HG03342 (cell line): ENCODE data around the gene IFT122.
"Not testable (repeated sequence)": the region's sequence is repeated elsewhere in the genome, so short reads cannot be mapped to it uniquely, and the experiment has no call there.

Source experiments
- ATAC-seq: cut with Tn5 transposase; IDR thresholded peaks from one replicate; pipeline ENCODE4 v1.9.1; 2021; ENCODE audit warnings: mild to moderate bottlenecking, moderate library complexity; ENCODE audit not compliant: unreplicated experiment

IFT122 gene

DNA sequence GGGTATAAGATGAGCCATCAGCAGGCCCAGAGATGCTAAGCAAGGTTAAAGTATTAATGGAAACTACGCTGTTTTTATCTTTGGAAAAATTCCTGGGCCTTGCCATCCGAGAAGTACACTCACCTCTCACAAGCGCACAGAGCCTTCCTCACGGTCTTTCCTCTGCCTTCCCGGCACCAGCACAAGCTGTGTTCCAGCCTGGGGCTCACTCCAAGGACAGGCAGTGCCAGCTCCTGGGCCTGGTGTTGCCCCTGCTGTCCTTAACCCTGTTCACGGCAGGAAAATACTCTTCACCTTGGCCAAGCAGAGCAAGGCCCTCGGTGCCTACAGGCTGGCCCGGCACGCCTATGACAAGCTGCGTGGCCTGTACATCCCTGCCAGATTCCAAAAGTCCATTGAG is 74.1 kb downstream of the IFT122 start:
- ATAC-seq = no peak

DNA sequence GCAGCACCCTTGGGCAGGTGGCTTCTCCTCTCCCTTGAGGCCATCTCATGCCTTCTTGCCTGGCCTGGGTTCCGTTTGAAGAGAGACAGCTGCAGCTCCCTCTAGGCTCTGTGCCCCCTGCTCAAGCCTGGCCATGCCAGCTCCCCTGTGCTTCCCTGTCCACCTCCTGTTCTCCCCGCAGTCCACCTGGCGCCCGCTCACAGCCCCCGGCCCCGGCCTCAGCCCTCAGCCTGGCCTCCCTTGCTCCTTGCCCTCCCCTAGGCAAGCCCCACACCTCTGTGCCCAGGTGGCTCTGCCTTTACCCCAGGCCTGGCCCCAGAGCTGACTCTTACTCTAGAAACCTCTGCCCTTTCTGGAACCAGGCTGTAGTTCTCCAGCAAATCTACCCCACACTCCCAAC is 74.5 kb downstream of the IFT122 start:
- ATAC-seq = no peak

DNA sequence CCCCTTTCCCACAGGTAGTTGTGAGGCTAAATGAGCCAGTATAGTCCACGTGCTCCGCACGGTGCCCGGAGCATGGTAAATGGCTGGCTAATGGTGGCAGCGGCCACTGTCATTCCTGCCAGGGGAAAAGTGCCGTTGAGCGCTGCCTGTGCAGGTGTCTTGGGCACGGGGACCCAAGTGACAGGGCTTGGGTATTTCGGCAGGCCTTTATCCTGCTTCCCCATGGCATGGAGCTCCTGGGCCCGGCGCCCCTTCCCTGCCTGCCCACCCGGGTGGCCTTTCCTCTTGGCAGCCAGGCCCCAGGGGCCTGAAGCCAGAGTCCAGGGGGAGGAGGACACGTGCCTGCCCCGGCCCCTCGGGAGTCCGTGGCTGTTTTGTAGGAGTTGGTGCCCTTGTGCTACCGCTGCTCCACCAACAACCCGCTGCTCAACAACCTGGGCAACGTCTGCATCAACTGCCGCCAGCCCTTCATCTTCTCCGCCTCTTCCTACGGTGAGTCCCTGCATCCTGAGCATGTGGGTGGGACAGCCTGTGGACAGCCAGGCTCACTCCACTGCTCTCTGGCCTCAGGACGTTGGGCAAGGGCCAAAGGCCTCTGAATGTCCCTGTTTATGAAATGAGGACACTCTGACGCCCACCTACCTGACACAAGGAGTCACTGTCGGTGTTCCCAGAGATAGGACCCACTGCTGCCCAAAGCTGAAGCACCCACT is 75.2 kb downstream of the IFT122 start:
- ATAC-seq = not testable (repeated sequence)

DNA sequence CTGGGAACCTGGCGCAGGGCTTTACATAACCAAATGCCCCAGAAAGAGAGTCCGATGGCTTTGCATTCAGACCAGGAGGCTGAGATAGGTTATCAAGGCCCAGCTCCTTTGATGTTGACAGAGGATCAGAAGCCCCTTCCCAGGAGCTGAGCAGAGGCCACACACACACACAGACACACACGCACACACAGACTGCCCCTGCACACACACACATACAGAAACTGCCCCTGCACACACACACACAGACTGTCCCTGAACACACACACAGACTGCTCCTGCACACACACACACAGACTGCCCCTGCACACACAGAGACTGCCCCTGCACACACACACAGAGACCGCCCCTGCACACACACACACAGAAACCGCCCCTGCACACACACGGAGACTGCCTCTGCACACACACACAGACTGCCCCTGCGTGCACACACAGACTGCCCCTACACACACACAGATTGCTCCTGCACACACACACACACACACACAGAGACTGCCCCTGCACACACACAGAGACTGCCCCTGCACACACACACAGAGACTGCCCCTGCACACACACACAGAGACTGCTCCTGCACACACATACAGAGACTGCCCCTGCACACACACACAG is 75.9 kb downstream of the IFT122 start:
- not testable (repeated sequence) for ATAC-seq

DNA sequence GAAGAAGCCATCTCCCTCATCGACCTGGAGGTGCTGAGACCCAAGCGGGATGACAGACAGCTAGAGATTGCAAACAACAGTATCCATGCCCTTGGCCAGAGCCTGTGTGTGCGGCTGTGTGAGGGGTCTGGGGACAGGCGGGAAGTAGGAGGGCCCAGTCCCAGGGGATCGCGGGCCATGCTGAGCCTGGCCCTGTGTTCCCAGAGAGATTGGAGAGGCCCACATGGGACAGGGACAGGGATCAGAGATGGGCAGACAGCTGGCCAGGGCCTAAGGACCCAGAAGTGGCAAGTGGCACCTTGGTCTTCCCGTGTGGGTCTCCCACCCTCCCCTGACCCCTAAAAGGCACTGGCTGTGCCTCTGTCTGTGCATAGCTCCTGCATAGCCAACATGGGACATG is 77.5 kb downstream of the IFT122 start:
- no peak for ATAC-seq

DNA sequence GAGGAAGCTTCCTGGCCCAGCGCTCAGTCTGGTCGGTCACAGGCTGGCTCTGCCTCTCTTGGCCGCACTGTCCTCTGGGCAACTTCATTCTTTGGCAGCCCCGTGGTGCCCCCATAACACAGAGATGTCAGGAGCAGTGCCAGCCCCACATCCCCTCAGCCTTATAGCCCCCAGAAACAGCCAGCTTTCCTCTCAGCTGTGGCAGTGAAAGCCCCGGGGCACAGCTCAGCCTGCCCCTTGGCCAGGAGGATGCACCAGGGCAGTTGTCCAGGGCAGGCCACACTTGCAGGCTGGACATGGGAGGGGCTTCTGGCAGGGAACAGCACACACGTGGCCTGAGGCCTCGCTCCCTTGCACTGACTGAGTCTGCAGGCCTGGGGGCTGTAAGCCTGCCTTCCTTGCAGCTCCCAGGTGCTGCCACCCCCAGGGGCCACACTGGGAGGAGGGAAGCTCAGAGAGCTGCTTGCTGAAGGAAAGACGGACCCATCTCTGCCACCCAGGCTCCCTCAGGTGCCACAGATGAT is 78.1 kb downstream of the IFT122 start:
- ATAC-seq = no peak

DNA sequence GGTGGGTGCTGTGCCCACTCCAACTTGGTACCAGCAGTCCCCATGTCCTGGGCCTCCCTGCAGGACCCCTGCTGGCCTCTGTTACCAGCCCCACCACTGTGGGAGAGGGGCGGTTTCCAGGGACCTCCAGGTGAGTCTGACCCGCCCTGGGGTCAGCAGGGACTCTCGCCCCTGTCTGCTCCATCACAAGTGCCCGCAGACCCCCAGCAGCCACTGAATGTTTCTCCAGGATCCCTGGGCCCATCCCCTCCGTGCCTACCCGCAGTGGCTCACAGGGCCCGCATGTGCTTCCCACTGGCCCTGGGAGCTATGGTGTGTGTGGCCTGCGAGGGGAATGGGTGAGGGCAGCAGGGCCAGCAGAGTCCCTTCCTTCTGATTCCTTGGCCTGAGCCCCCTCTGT is 78.6 kb downstream of the IFT122 start:
- ATAC-seq = no peak

DNA sequence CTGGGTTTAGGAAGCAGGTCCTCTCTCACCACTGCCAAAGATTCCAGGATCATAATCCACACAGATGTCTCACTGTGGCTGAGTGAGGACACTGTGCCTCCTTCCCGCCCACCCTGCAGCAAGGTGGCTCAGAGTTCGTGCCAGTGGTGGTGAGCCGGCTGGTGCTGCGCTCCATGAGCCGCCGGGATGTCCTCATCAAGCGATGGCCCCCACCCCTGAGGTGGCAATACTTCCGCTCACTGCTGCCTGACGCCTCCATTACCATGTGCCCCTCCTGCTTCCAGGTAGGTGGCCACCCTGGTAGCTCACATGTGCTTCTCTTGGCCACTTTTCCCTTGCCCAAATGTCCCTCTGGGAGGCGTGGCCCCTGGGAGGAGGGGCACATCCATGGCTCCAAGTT is 79.4 kb downstream of the IFT122 start:
- no peak for ATAC-seq

DNA sequence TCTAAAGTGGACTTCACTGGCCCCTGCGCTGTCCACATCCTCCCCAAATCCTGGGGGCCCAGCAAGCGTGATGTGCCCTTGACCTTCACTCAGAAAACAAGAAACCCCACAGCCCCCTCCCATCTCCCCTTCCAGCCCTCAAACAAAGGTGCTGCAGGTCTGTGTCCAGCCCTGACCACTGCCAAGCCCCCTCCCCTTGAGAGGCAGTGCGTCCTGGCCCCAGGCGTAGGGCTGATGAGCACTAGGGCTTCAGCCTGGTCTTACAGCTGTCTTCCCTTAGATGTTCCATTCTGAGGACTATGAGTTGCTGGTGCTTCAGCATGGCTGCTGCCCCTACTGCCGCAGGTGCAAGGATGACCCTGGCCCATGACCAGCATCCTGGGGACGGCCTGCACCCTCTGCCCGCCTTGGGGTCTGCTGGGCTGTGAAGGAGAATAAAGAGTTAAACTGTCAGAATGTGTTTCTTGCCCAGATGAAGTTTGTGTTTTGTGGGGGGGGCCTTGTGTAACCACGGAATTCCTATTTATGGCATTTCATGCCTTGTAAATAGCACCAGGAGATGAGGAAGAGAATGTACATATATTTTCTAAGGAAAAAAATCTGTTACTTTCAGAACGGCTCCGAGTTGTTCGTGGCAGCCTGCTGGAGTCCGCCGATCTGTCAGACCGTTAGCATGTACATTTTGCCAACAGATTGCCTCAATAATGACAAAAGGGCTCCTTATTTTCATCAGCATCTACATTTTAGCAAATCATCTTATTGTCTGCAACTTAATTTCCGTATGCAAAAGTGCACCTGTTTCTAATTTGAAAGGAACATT is 80.1 kb downstream of the IFT122 start:
- no peak for ATAC-seq

DNA sequence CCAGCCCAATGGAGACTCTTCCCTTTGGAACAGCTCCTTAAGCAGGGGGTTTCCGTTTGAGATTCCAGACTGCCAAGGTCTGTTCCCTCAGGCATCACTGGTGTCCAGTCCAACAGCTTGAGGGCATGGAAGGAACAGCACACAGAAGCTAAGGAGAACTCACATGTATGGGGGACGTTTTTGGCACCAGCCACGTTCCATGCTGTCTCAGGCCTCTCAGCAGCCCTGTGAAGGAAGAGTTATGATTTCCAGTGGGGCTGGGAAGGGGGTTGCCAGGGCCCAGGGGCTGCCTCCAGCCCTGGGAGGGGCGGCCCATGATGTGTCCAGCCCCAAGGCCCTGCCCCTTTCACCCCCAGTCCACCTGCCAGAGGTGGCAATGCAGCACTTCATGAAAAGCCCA is 80.9 kb downstream of the IFT122 start:
- ATAC-seq = no peak

DNA sequence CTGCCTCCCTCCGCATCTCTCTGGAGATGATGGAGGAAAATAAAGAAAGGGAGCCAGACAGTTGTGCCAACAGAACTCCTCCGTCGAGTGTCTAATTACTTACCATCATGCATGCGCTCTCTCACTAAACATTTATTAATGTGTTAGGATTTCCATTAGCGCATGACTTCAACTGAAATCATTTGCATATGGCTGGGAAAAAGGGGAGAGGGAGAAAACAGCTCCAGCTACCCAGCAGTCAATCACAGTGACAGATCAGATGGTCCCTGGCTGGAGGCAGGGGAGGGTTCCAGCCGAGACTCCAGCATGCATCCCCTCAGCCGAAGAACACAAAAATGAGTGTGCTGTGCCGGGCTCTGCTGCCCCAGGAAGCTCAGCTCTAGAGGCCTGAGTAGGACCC is 81.6 kb downstream of the IFT122 start:
- no peak for ATAC-seq

DNA sequence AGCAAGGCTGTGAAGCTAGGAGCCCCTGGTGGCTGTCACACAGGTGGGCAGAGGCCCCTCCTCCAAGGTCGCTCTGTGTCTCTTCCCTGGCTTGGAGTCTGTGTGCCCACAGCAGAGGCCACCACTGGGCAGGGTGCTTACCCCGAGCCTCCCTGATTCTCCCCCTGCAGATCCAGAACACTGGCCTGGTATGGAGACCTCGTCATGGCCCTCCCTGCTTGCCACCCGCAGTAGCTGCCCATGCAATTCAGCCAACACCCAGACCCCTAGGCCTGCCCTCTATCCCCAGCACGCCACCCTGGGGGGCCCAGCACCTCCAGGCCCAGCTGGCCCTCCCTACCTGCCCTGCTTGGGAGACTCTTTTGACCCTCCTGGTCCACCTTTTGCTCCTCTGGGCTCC is 82.9 kb downstream of the IFT122 start:
- no peak for ATAC-seq

DNA sequence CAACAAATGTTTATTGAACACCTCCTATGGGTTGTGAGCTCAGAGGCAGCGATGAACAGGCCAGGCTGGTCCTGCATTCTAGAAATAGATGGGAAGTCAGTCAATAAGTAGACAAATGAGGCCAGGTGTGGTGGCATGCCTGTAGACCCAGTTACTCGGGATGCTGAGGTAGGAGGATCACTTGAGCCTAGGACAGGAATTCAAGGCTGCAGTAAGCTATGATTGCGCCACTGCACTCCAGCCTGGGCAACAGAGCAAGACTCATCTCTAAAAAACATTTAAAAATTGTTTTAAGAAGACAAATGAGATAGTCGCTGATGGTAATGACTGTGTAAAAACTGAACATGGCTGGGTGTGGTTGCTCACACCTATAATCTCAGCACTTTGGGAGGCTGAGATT is 84.1 kb downstream of the IFT122 start:
- ATAC-seq = no peak

DNA sequence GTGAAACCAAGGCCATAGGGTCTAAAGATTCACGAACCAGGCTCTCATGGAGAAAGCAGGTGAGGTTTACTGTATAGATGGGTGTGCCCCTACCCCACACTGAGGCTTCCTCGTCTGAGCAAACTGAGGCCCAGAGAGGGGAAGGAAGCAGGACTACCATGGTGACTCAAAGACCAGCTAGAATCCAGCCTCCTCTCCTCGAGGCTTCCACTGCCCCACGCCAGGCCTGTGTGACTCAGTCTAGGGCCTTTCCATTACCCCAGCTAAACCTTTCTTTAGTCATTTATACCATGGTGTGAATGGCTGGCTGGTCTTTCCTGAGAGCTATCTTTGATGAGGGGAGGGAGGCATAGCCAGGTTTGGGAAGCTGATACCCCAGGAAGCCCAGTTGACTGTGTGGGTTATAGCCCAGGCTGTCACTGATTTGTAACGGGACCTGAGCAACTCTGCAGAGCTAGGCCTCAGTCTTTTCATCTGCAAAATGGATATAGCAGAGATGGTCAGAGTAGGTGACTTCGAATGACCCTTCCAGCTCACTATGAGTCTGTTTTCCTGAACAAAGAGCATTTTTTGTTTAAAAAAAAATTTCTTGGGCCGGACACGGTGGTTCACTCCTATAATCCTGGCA is 85.4 kb downstream of the IFT122 start:
- no peak for ATAC-seq

DNA sequence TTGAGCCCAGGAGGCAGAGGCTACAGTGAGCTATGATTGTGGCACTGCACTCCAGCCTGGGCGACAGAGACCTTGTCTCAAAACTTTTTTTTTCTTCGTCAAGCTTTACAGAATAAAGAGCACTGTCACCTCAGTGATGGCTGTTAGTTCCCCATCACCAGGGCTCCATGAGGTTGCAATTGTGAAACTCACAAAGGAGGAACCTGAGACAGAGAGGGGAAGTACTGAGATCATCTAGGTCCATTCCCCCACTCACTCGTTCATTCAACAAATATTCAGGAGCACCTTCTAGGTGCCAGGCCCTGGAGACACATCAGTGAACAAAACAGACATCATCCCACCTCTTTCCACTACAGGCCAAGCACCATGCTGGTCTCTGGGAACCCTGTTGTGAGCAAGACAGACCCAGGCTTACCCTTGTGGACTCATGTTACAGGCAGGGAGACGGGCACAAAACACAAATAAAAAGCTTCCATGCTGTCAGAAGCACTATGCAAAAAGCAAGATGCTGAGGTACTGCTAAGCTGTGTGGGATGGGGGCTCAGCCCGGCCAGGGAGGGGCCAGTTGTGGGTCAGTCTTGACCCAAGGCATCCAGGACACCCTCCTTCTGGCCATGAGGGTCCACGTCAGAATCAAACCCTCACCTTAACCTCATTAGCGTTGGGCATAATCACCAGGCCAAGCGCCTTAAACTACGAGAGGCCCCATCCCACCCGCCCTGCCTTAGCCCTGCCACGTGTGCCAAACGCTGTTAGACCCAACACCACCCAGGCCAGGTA is 86.3 kb downstream of the IFT122 start:
- peak; percentile 79 for ATAC-seq

DNA sequence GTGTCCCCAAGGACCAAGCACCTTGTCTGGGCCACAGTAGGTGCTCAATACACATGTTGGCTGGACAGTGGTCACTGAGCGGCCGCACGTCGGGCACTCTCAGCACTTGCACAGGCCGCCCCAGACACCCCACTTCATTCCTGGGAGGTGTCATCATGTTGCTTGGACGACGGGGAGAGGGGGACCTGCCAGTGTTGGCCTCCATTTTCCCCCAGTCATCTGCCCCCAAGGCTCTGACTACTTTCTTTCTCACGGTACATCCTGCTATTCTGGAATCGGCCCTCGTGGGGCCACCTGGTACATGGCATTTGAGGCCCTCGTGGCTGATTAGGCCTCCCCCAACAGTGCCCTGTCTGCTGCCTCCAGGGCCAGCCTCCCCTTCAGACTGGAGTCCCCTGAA is 87.2 kb downstream of the IFT122 start:
- ATAC-seq = no peak

DNA sequence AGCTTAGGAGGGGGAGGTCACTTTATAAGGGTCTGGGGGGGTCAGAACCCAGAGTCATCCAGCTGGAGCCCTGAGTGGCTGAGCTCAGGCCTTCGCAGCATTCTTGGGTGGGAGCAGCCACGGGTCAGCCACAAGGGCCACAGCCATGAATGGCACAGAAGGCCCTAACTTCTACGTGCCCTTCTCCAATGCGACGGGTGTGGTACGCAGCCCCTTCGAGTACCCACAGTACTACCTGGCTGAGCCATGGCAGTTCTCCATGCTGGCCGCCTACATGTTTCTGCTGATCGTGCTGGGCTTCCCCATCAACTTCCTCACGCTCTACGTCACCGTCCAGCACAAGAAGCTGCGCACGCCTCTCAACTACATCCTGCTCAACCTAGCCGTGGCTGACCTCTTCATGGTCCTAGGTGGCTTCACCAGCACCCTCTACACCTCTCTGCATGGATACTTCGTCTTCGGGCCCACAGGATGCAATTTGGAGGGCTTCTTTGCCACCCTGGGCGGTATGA is 88.6 kb downstream of the IFT122 start, which contains the start of gene RHO:
TSS of gene RHO (plus strand) at position 51 of the 512 bp plus-strand sequence. CDS start at position 146, 95 bp downstream.
- ATAC-seq = no peak

DNA sequence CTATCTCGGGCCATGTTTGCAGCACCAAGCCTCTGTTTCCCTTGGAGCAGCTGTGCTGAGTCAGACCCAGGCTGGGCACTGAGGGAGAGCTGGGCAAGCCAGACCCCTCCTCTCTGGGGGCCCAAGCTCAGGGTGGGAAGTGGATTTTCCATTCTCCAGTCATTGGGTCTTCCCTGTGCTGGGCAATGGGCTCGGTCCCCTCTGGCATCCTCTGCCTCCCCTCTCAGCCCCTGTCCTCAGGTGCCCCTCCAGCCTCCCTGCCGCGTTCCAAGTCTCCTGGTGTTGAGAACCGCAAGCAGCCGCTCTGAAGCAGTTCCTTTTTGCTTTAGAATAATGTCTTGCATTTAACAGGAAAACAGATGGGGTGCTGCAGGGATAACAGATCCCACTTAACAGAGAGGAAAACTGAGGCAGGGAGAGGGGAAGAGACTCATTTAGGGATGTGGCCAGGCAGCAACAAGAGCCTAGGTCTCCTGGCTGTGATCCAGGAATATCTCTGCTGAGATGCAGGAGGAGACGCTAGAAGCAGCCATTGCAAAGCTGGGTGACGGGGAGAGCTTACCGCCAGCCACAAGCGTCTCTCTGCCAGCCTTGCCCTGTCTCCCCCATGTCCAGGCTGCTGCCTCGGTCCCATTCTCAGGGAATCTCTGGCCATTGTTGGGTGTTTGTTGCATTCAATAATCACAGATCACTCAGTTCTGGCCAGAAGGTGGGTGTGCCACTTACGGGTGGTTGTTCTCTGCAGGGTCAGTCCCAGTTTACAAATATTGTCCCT is 89.6 kb downstream of the IFT122 start:
- ATAC-seq = no peak

DNA sequence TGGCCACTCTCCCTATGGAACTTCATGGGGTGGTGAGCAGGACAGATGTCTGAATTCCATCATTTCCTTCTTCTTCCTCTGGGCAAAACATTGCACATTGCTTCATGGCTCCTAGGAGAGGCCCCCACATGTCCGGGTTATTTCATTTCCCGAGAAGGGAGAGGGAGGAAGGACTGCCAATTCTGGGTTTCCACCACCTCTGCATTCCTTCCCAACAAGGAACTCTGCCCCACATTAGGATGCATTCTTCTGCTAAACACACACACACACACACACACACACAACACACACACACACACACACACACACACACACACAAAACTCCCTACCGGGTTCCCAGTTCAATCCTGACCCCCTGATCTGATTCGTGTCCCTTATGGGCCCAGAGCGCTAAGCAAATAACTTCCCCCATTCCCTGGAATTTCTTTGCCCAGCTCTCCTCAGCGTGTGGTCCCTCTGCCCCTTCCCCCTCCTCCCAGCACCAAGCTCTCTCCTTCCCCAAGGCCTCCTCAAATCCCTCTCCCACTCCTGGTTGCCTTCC is 90.3 kb downstream of the IFT122 start:
- no peak for ATAC-seq
